GM21528 (cell line): ENCODE measurements around the gene EAF1.
"Not testable (repeated sequence)": the region's sequence is repeated elsewhere in the genome, so short reads cannot be mapped to it uniquely, and the experiment has no call there.

Source experiments
- ATAC-seq: cut with Tn5 transposase; IDR thresholded peaks from one replicate; pipeline ENCODE4 v1.9.1; 2021; ENCODE audit warnings: mild to moderate bottlenecking, moderate library complexity; ENCODE audit not compliant: unreplicated experiment, low FRiP score

Gene EAF1

DNA sequence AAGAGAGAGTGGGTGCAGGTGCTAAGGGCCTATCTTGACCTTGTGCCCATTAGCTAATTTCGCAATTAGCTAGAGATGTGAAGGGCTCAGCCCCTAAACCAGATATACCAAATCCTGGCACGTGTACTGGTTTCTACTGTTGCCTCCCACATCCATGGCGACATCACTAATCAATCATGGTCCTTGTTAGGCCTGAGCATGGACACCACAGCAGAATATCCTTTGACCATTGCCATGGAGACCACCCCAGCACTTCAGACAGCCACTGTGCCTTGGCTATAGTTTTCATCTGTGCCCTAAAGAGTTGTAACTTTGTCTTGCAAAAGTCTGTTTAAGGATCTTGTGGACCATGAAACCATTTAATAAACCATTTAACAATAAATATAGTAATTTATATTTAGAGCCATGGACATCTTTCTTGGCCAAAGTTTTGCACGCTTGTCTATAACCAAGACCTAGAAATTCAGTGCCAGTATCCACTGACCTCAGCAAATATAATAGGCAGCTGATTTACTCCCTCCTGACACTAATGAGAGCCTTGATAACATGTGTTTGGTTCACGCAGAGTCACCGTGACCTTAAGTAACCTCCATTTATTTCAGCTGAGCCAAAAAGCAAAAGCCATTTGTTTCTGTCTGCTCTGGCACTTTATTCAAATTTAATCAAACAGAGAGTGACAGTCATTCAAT is 50.7 kb downstream of the EAF1 start:
- no peak for ATAC-seq

DNA sequence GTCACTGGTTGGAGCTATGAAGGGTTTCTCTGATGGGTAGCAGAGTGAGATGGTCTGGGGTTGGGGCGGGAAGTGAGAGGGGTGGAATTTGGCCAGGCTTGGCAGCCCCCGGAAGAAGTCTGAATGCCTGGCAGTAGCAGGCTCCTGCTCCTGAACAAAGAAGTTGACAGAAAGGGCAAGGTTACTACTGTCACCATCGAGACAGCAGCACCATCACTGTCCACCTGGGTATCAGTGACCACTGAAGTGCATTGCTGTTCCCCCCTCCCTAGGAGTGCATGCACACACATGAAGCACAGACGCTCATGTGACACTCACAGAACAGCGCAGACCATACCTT is 51.2 kb downstream of the EAF1 start:
- ATAC-seq = no peak

DNA sequence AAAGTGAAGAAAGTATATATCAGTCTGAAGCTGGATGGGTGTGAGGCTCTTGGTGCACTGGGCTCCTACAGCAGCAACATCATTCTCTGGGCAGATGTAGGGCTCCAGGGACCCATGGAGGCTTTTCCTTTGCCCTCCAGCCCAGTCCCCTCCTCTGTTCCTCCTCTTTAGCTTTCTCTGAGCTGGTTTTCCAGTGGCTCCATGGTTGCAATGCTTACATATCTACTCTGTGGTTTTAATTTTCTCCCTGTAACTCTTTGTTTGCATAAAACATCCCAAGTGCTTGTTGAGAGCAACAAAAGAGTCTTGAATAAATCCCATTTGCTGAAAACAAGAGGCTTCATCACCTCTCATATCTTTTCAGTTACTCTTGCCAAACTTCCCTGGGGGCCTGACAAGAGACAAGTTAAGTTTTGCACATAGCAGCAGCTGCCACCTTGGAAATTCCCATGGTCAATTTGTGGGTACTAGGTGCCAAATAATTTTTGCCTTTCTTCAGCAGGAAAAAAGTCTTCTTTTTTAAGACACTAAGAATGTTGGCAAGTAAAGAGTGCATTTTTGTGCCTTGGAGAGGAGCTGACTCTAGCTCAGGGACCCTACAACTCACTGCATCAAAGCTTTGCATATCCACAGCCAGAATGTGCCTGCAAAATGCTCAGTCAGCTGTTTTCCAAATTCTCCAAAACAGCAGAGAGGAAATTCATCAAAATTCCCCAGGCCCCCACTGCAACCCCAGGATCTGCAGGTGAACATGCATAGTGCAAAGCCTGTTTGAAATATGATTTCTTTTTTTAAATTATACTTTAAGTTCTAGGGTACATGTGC is 52.2 kb downstream of the EAF1 start:
- no peak for ATAC-seq

DNA sequence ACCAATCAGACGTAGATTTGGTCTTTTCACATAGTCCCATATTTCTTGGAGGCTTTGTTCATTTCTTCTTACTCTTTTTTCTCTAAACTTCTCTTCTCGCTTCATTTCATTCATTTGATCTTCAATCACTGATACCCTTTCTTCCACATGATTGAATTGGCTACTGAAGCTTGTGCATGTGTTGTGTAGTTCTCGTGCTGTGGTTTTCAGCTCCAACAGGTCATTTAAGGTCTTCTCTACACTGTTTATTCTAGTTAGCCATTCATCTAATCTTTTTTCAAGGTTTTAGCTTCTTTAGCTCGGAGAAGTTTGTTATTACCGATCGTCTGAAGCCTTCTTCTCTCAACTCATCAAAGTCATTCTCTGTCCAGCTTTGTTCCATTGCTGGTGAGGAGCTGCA is 57.2 kb downstream of the EAF1 start:
- ATAC-seq = not testable (repeated sequence)

DNA sequence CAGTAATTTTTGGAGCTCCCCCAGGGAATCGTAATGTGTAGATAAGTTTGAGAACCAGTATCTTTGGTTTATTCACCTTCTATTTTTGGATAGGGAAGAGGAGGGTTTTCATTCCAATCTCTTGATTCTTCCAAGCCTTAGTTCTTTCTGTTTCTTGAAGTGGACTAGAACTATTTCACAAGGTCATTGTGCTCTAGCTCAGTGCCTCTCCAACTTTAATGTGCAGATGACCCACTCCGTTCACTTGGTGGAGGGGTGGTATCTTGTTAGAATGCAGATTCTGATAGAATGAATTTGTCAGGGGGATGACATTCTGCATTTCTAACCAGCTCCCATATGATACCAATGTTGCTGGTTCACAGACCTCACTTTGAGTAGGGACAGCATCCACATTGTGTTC is 58.6 kb downstream of the EAF1 start:
- no peak for ATAC-seq

DNA sequence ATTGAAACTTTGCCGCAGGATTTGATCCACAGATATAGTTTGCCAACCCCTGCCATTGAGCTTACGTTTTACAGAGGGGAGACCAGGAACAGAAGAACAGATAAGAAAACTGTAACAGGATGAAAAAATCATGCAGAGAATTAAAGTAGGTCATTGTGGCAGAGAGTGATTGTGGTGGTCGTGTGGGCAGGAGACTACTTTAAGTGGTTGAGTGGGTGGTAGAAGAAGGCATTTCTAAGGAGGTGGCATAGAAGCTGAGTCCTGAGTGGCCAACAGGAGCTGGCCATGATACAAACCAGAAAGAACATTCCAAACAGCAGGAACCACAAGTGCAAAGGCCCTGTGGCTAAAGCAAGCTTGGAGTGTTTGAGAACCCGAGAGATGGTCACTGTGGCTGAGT is 59.6 kb downstream of the EAF1 start:
- ATAC-seq = no peak

DNA sequence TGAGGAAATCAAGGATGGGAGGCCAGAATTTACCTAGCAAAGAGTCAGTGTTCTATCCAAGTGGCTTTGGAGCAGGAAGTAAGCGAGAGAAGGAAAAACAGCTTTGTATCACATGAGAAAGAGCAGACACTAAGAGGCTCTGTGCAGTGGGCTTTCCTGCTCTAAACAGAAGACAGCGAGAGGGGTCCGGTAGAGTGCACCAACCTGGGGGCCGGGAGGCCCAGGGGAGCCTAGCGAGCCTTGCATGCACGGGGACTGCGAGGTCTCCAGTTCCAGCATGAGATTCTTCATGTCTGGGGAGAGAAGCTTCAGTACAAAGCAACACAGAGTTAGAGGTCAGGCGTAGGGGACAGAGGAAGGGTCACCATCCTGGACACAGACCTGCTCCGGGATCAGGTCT is 60.6 kb downstream of the EAF1 start:
- no peak for ATAC-seq

DNA sequence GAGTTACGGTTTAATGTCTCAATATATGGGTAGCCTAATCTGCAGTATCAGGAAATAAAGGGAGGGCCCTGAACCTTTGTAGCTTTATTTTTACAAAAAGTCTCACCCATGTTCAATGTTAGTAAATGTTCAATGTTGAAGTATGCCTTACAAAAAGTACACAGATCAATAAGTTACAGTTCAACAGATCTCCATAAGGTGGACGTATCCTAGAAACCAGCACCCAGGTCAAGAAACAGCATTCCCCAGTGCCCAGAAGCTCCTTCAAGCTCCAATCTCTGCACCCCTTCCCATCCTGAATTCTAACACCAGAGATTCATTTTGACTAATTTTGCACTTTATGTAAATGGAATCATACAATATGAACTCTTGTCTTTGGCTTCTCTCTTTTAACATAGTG is 62.8 kb downstream of the EAF1 start:
- no peak for ATAC-seq

DNA sequence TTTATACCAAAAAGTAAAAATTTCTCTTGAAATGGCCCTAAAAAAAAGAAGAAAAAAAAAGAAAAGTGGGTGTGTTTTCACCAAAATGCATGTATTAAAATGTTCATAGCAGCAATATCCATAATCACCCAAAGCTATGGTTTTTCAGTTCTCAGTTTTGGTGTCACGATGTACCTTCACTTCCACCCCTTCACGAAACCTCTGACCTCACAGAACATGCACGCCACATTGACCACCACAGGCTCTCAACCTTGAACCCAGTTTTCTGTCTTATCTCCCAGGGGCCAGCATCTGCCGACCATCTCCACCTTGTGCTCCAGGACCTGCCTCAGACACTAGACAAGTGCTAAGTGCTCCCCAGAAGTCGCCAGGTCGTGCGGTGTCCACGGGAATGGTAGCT is 63.7 kb downstream of the EAF1 start:
- ATAC-seq = no peak
